HG03280 (cell line): ENCODE results near the gene HNRNPUL1.
"Not testable (repeated sequence)": the region's sequence is repeated elsewhere in the genome, so short reads cannot be mapped to it uniquely, and the experiment has no call there.

Experiments used
- ATAC-seq: cut with Tn5 transposase; IDR thresholded peaks from one replicate; pipeline ENCODE4 v1.9.1; 2021; ENCODE audit warnings: mild to moderate bottlenecking, moderate library complexity; ENCODE audit not compliant: unreplicated experiment

The HNRNPUL1 gene

GRCh38 chr19:41273076-41273475 is 8.9 kb downstream of the HNRNPUL1 start:
- ATAC-seq: no peak

GRCh38 chr19:41274802-41275201 is 10.6 kb downstream of the HNRNPUL1 start:
- no peak for ATAC-seq

GRCh38 chr19:41276231-41276630 is 12.1 kb downstream of the HNRNPUL1 start:
- no peak for ATAC-seq

GRCh38 chr19:41278478-41278877 is 14.3 kb downstream of the HNRNPUL1 start:
- no peak for ATAC-seq

- no peak for ATAC-seq
Measured at GRCh38 chr19:41288673-41289530, 24.7 kb downstream of the HNRNPUL1 start.

GRCh38 chr19:41289814-41290213 is 25.6 kb downstream of the HNRNPUL1 start:
- not testable (repeated sequence) for ATAC-seq

GRCh38 chr19:41294393-41294792 is 30.2 kb downstream of the HNRNPUL1 start:
- no peak for ATAC-seq

- no peak for ATAC-seq
Measured at GRCh38 chr19:41295499-41295898, 31.3 kb downstream of the HNRNPUL1 start.

GRCh38 chr19:41296433-41296871 is 32.3 kb downstream of the HNRNPUL1 start:
- no peak for ATAC-seq

GRCh38 chr19:41297628-41298347 is 33.6 kb downstream of the HNRNPUL1 start:
- peak; percentile 80 for ATAC-seq

GRCh38 chr19:41298348-41298964 is 34.3 kb downstream of the HNRNPUL1 start:
- peak; percentile 27 for ATAC-seq

GRCh38 chr19:41299046-41299754 is 35.0 kb downstream of the HNRNPUL1 start:
- no peak for ATAC-seq

GRCh38 chr19:41299755-41300089 is 35.5 kb downstream of the HNRNPUL1 start:
- ATAC-seq: no peak

- ATAC-seq: no peak
Measured at GRCh38 chr19:41300555-41300954, 36.4 kb downstream of the HNRNPUL1 start.

GRCh38 chr19:41302624-41303351 is 38.6 kb downstream of the HNRNPUL1 start:
- ATAC-seq: no peak

- ATAC-seq: no peak
Measured at GRCh38 chr19:41303954-41304353, 39.8 kb downstream of the HNRNPUL1 start.

- ATAC-seq: no peak
Measured at GRCh38 chr19:41304706-41305483, 40.7 kb downstream of the HNRNPUL1 start.

GRCh38 chr19:41305927-41306793 is 42.0 kb downstream of the HNRNPUL1 start:
- ATAC-seq: no peak
